ENCODE data around the gene SCO1. TPM values are rescaled to one million over a fixed set of nuclear protein-coding genes. Genes with fewer than 3 reads are reported as not detected.

SCO1 gene
- total RNA-seq, 1 donor from 2014 or later, result 20.6 TPM

DNA sequence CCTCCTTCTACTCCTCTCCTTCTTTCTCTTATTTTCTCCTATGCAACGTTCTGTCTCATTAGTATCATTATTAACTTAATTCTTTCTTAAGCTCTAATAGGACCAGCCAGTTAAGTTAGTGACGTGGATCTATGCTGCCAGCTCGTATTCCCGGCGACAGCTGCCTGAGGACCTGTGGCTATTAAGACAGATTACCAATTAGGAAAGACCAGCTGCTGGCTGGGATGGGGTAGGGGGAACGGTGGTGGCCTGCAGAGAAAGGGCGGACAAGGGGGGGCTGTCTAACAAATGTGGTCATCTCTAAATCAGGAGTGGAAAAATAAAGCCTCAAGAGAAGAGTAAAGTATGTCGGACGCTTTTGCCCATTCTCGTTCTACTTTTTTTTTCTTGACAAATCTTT, 39.5 kb downstream of the SCO1 start:
- Mint-ChIP-seq H3K4me3 (ENCODE audit: unreplicated experiment) (no peak overlapping the region), H3K4me1 (ENCODE audit: low read depth, unreplicated experiment) (peaks cover 4% of the 10 kb centered on the region), H3K27ac (ENCODE audit: unreplicated experiment) (no peak overlapping the region), H3K36me3 (ENCODE audit: unreplicated experiment) (no peaks in the 10 kb centered on the region), H3K9me3 (ENCODE audit: unreplicated experiment) (peaks cover 1% of the 10 kb centered on the region), H3K27me3 (ENCODE audit: unreplicated experiment) (peaks cover 2% of the 10 kb centered on the region)
- TF ChIP-seq, protein P1, sequence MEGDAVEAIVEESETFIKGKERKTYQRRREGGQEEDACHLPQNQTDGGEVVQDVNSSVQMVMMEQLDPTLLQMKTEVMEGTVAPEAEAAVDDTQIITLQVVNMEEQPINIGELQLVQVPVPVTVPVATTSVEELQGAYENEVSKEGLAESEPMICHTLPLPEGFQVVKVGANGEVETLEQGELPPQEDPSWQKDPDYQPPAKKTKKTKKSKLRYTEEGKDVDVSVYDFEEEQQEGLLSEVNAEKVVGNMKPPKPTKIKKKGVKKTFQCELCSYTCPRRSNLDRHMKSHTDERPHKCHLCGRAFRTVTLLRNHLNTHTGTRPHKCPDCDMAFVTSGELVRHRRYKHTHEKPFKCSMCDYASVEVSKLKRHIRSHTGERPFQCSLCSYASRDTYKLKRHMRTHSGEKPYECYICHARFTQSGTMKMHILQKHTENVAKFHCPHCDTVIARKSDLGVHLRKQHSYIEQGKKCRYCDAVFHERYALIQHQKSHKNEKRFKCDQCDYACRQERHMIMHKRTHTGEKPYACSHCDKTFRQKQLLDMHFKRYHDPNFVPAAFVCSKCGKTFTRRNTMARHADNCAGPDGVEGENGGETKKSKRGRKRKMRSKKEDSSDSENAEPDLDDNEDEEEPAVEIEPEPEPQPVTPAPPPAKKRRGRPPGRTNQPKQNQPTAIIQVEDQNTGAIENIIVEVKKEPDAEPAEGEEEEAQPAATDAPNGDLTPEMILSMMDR (IDR thresholded peaks at IDR 0.05; ENCODE audit: partially characterized antibody, unreplicated experiment), result no peak
- DNase-seq, result no peak

DNA sequence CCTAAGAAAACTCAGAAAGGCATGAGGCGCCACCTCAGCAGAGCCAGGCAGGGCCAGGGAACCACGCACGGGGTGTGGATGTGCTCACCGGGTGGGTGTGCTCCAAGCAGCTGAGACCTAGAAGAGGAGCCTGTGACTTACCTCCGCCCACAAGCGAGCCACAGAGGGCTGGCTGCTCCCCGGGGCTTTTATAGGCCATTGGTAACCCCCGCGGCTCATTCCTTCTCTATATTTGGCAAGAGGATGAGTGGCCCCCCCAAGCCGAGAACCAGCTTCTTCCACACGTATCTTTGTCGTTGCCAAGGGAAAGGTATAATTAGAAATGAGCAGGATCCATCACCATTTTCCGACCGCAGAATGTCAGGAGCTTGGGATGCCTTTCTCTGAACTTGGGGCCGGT, 40.2 kb downstream of the SCO1 start, which contains the start of gene MYH3:
Gene MYH3, minus strand, starts transcription at position 162 of the 400 bp plus-strand sequence. CDS start 2,245 bp downstream, outside the sequence.
- Mint-ChIP-seq H3K36me3 (ENCODE audit: unreplicated experiment) (no peaks in the 10 kb centered on the region), H3K9me3 (ENCODE audit: unreplicated experiment) (peaks cover 1% of the 10 kb centered on the region), H3K27me3 (ENCODE audit: unreplicated experiment) (peaks cover 2% of the 10 kb centered on the region), H3K4me1 (ENCODE audit: low read depth, unreplicated experiment) (peaks cover 4% of the 10 kb centered on the region), H3K27ac (ENCODE audit: unreplicated experiment) (peak within 1 kb of the TSS; percentile 66), H3K4me3 (ENCODE audit: unreplicated experiment) (no peak within 1 kb of the TSS)
- DNase-seq, result no peak
- TF ChIP-seq, protein P1 (IDR thresholded peaks at IDR 0.05; ENCODE audit: partially characterized antibody, unreplicated experiment), result no peak

DNA sequence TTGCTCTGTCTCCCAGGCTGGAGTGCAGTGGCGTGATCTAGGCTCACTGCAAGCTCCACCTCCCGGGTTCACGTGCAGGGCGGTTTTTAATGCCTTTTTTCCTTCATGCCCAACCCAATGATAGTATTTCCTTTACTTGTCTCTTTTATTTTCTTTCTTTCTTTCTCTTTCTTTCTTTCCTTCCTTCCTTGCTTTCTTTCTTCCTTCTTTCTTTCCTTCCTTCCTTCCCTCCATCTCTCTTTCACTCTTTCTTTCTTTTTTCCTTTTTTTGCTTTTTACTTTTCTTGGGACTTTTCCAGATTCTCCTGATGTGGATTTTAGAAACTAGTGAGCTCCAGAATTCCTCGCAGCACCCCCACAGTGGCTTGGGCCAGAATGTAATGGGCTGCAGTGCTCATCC, 43.3 kb downstream of the SCO1 start:
- peaks cover 2% of the 10 kb centered on the region for H3K27me3 Mint-ChIP-seq (ENCODE audit: unreplicated experiment)
- H3K4me1 Mint-ChIP-seq (ENCODE audit: low read depth, unreplicated experiment), result peaks cover 4% of the 10 kb centered on the region
- TF ChIP-seq, protein P1 (IDR thresholded peaks at IDR 0.05; ENCODE audit: partially characterized antibody, unreplicated experiment), result no peak
- no peak overlapping the region for H3K4me3 Mint-ChIP-seq (ENCODE audit: unreplicated experiment)
- no peak overlapping the region for H3K27ac Mint-ChIP-seq (ENCODE audit: unreplicated experiment)
- DNase-seq, result no peak
- H3K36me3 Mint-ChIP-seq (ENCODE audit: unreplicated experiment), result no peaks in the 10 kb centered on the region
- peaks cover 1% of the 10 kb centered on the region for H3K9me3 Mint-ChIP-seq (ENCODE audit: unreplicated experiment)

DNA sequence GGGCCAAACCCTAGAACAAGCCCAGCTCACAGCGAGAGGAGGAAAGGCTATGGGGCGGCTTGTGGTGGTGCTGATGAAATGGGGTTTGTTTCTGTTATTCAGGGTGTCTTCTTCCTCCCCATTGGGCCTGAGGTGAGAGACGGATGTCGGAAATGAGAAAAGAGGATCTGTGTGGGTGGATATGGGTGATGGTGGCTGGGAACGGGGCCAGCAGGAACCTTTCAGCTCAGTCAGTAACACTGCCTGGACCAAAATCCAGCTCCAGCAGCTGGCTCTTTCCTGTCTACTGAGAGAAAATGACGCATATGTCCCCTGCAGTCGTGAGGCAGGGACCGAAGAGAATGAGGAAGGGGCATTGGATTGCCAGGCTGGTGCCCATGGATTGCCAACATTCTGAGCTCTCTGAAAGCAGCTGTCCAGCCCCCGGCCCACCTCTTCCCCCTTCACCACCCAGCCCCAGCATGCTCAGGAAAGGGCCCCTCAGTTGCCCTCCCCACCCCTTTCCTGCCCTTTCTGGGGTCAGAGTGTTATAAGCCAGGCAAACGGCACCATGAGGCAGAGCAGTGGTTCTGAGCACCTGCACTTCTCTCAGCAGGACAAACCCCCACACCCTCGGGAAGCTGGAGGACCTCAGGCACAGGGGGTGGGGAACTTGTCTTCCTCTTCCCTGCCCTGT, 44.2 kb downstream of the SCO1 start:
- Mint-ChIP-seq H3K9me3 (ENCODE audit: unreplicated experiment) (peaks cover 1% of the 10 kb centered on the region), H3K27me3 (ENCODE audit: unreplicated experiment) (peaks cover 2% of the 10 kb centered on the region)

DNA sequence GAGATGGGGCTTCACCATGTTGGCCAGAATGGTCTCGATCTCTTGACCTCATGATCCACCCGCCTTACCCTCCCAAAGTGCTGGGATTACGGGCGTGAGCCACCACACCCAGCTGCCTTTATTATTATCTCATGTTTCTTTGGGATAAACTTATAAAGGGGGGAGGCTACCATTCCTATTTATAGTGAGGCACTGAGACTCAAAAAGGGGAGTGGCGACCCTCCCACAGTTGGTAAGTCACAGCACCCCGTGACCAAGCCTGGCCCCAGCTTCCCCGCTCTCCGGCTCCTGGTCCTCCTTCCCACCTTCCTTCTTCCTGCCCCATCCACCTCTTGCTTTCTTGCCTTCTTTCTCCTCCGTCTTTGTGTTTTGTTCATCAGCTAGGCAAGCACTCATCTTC, 45.4 kb downstream of the SCO1 start:
- TF ChIP-seq, protein P1 (IDR thresholded peaks at IDR 0.05; ENCODE audit: partially characterized antibody, unreplicated experiment), result no peak
- Mint-ChIP-seq H3K4me1 (ENCODE audit: low read depth, unreplicated experiment) (peaks cover 4% of the 10 kb centered on the region), H3K27ac (ENCODE audit: unreplicated experiment) (no peak overlapping the region), H3K36me3 (ENCODE audit: unreplicated experiment) (no peaks in the 10 kb centered on the region), H3K27me3 (ENCODE audit: unreplicated experiment) (peaks cover 2% of the 10 kb centered on the region), H3K4me3 (ENCODE audit: unreplicated experiment) (no peak overlapping the region), H3K9me3 (ENCODE audit: unreplicated experiment) (peaks cover 1% of the 10 kb centered on the region)
- DNase-seq, result no peak

More for the DNA sequence above, 44.2 kb downstream of the SCO1 start:
- no peak overlapping the region for H3K27ac Mint-ChIP-seq (ENCODE audit: unreplicated experiment)
- no peaks in the 10 kb centered on the region for H3K36me3 Mint-ChIP-seq (ENCODE audit: unreplicated experiment)
- TF ChIP-seq, protein P1 (IDR thresholded peaks at IDR 0.05; ENCODE audit: partially characterized antibody, unreplicated experiment), result no peak
- no peak for DNase-seq
- no peak overlapping the region for H3K4me3 Mint-ChIP-seq (ENCODE audit: unreplicated experiment)
- H3K4me1 Mint-ChIP-seq (ENCODE audit: low read depth, unreplicated experiment), result peaks cover 4% of the 10 kb centered on the region
